Measurements from ENCODE around the gene GRIN1. TPM values are rescaled to one million over a fixed set of nuclear protein-coding genes. Genes with fewer than 3 reads are reported as not detected.

GRIN1 gene
- total and polyA plus RNA-seq, 2 of the 13 experiments (the other 11 are each of a cell fraction or from before 2014, with no cell fraction given), result 0.13 TPM; not detected in 1

GRCh38 chr9:137130176-137130755 lies 8.7 kb upstream of the GRIN1 start:
- Histone ChIP-seq H3K79me2 (ENCODE audit: insufficient read depth, low read length) (peaks cover 19% of the 10 kb centered on the region), H3K4me2 (ENCODE audit: low read depth, low read length) (peak overlapping the region; percentile 98), H2AFZ (ENCODE audit: low read length) (no peak overlapping the region), H3K4me3 (replicated peaks in 1 of 3; ENCODE audit: insufficient read depth in 1 of 3, low read depth in 2 of 3, low read length in 3 of 3) (peak overlapping the region; percentile 75 to 90 (median 85)), H3K27ac (ENCODE audit: extremely low read length, insufficient read depth, low read length) (peak overlapping the region; percentile 82), H3K9me3 (ENCODE audit: low read length) (no peaks in the 10 kb centered on the region), H4K20me1 (ENCODE audit: insufficient read depth, low read length) (peaks cover 5% of the 10 kb centered on the region; the same call in 1 of the 2 replicates), H3K9ac (ENCODE audit: insufficient read depth, low read depth, low read length) (peak overlapping the region; percentile 80), H3K4me1 (ENCODE audit: insufficient read depth, low read length) (peaks cover 24% of the 10 kb centered on the region), H3K36me3 (replicated peaks in 1 of 2; ENCODE audit: control insufficient read depth in 1 of 2, insufficient read depth in 2 of 2, low read length in 2 of 2) (no peaks in the 10 kb centered on the region), H3K27me3 (ENCODE audit: control insufficient read depth in 1 of 2, insufficient read depth in 2 of 2, low read length in 2 of 2) (no peaks in the 10 kb centered on the region)
- no peak for FAIRE-seq
- in situ Hi-C loops (cut with HindIII; ENCODE audit: extremely low pct_ligation_motif_present, low pct_unique_long_range_greater_than_20kb), result no loop called here
- ChIA-PET CTCF (ENCODE audit: low intra/inter-chr PET ratio, low total read pairs) (no interaction called here), POLR2A (interaction anchor here (0.7 to 2.4 kb wide), 19 partner anchors 9 to 244 kb away, joined by 3 to 34 read pairs (median 6); partner anchors contain the start of genes ANAPC2, GRIN1, MAN1B1 and RNF208)
- BruUV-seq (replicated peaks), result no TSS peak
- ATAC-seq, result peak; percentile 46
- DNase-seq (ENCODE audit: low spot score), result no peak
- intact Hi-C loops (cut with micrococcal nuclease; ENCODE audit: unreplicated experiment), result no loop called here
- WGBS (ENCODE audit: low lambda C conversion rate), result 24% methylated on average over 11 of the region's 58 CpGs
- peak; percentile 46; the same call in 1 of the 2 replicates for TF ChIP-seq ZNF777 (CRISPR knock-in tag; IDR thresholded peaks at IDR 0.05)
- TF ChIP-seq ATF7-NPFF (CRISPR knock-in tag; IDR thresholded peaks at IDR 0.05; ENCODE audit: low read depth), result 0 out of 2 replicates have a peak, but pooled peaks have one; percentile 28
- 0 out of 2 replicates have a peak, but pooled peaks have one; percentile 9 for TF ChIP-seq PATZ1 (CRISPR knock-in tag; IDR thresholded peaks at IDR 0.05)
- peak; percentile 33; the same call in 1 of the 2 replicates for TF ChIP-seq ZNF687 (CRISPR knock-in tag; IDR thresholded peaks at IDR 0.05)
- TF ChIP-seq KDM5B (CRISPR knock-in tag; IDR thresholded peaks at IDR 0.05; ENCODE audit: borderline replicate concordance), result 0 out of 2 replicates have a peak, but pooled peaks have one; percentile 8
- TF ChIP-seq AGO2 (optimal IDR thresholded peaks at IDR 0.05; ENCODE audit: low read depth, low read length), result peak; percentile 23
- TF ChIP-seq NCOA1 (CRISPR knock-in tag; IDR thresholded peaks at IDR 0.05), result 0 out of 2 replicates have a peak, but pooled peaks have one; percentile 51
- TF ChIP-seq ZNF414 (CRISPR knock-in tag; IDR thresholded peaks at IDR 0.05), result no peak
- no peak for TF ChIP-seq ARNTL (CRISPR knock-in tag; IDR thresholded peaks at IDR 0.05)
- no peak for TF ChIP-seq TCF12 (IDR thresholded peaks at IDR 0.05)
- 0 out of 2 replicates have a peak, but pooled peaks have one; percentile 48 for TF ChIP-seq TCF12 (CRISPR knock-in tag; IDR thresholded peaks at IDR 0.05)
- TF ChIP-seq CEBPZ (IDR thresholded peaks at IDR 0.05; ENCODE audit: low read length), result no peak
- TF ChIP-seq ATF7 (IDR thresholded peaks at IDR 0.05), result no peak
- 0 out of 2 replicates have a peak, but pooled peaks have one; percentile 2 for TF ChIP-seq ATF7 (CRISPR knock-in tag; IDR thresholded peaks at IDR 0.05)

All from HepG2 (cell line).